Stimulated activated naive CD4-positive, alpha-beta T cell (primary cell): ENCODE data around the gene SEMA3A.
"Not testable (repeated sequence)": the region's sequence is repeated elsewhere in the genome, so short reads cannot be mapped to it uniquely, and the experiment has no call there.

Experiments
- DNase-seq, 6 experiments: peaks; one replicate each; lab custom pipeline; 2025; lab: John Stamatoyannopoulos, UW

Gene SEMA3A

GRCh38 chr7:84060000-84060399 is 134.6 kb downstream of the SEMA3A start:
- no peak for DNase-seq

- no peak for DNase-seq
Measured at GRCh38 chr7:84058311-84059076, 136.1 kb downstream of the SEMA3A start.

GRCh38 chr7:84057576-84057975 is 137.0 kb downstream of the SEMA3A start:
- no peak for DNase-seq

- no peak for DNase-seq
Measured at GRCh38 chr7:84055904-84056605, 138.5 kb downstream of the SEMA3A start.

- not testable (repeated sequence) for DNase-seq
Measured at GRCh38 chr7:84055199-84055598, 139.4 kb downstream of the SEMA3A start.

- no peak for DNase-seq
Measured at GRCh38 chr7:84049071-84049836, 145.3 kb downstream of the SEMA3A start.

GRCh38 chr7:84047085-84047484 is 147.5 kb downstream of the SEMA3A start:
- no peak for DNase-seq

GRCh38 chr7:84044834-84045233 is 149.8 kb downstream of the SEMA3A start:
- DNase-seq, result no peak

GRCh38 chr7:84043661-84044191 is 150.9 kb downstream of the SEMA3A start:
- DNase-seq, result no peak

- no peak for DNase-seq
Measured at GRCh38 chr7:84042110-84042539, 152.5 kb downstream of the SEMA3A start.

GRCh38 chr7:84041649-84042048 is 152.9 kb downstream of the SEMA3A start:
- no peak for DNase-seq

GRCh38 chr7:84040355-84040754 is 154.2 kb downstream of the SEMA3A start:
- DNase-seq, result no peak

GRCh38 chr7:84039432-84039831 is 155.2 kb downstream of the SEMA3A start:
- DNase-seq, result no peak

- no peak for DNase-seq
Measured at GRCh38 chr7:84027678-84028077, 166.9 kb downstream of the SEMA3A start.

- no peak for DNase-seq
Measured at GRCh38 chr7:84025332-84025927, 169.2 kb downstream of the SEMA3A start.

GRCh38 chr7:84022684-84023308 is 171.8 kb downstream of the SEMA3A start:
- no peak for DNase-seq

- no peak for DNase-seq
Measured at GRCh38 chr7:84022009-84022408, 172.6 kb downstream of the SEMA3A start.

- DNase-seq, result no peak
Measured at GRCh38 chr7:84021292-84021908, 173.2 kb downstream of the SEMA3A start.

GRCh38 chr7:84017651-84018050 is 176.9 kb downstream of the SEMA3A start:
- no peak for DNase-seq

- no peak for DNase-seq
Measured at GRCh38 chr7:84013616-84014240, 180.9 kb downstream of the SEMA3A start.

GRCh38 chr7:84009782-84010181 is 184.8 kb downstream of the SEMA3A start:
- no peak for DNase-seq
